Calu3 (cell line): ENCODE data around the gene WDR82. TPM values are rescaled to one million over a fixed set of nuclear protein-coding genes. Genes with fewer than 3 reads are reported as not detected.

Experiments
- BruUV-seq: library from RNA; stranded (reverse); fragments of 400-500 nt; replicated peaks from 2 replicates; lab custom pipeline; 2021; lab: Mats Ljungman, UMichigan
- CTCF ChIA-PET: fragments of 300-600 bp; sonication (Branson Sonifier 250); formaldehyde crosslinking; loops from one replicate; lab custom pipeline; 2022; ENCODE audit warnings: antibody characterized with exemption; lab: Charles Lee
- DNase-seq: peaks from one replicate; pipeline ENCODE4 v3.0.0; 2022
- H3K27ac Mint-ChIP-seq: one replicate; pipeline ENCODE4 v1.8.0; 2022; ENCODE audit warnings: mixed read lengths; ENCODE audit not compliant: unreplicated experiment
- H3K27me3 Mint-ChIP-seq: one replicate; pipeline ENCODE4 v1.8.0; 2022; ENCODE audit warnings: mixed read lengths; ENCODE audit not compliant: unreplicated experiment
- H3K36me3 Mint-ChIP-seq: one replicate; pipeline ENCODE4 v1.8.0; 2022; ENCODE audit warnings: mild to moderate bottlenecking, moderate library complexity, mixed read lengths; ENCODE audit not compliant: insufficient read depth, unreplicated experiment
- H3K4me1 Mint-ChIP-seq: one replicate; pipeline ENCODE4 v1.8.0; 2022; ENCODE audit warnings: mild to moderate bottlenecking, low read depth, mixed read lengths; ENCODE audit not compliant: unreplicated experiment
- H3K4me3 Mint-ChIP-seq: one replicate; pipeline ENCODE4 v1.8.0; 2022; ENCODE audit warnings: mild to moderate bottlenecking, low read depth, moderate library complexity, mixed read lengths; ENCODE audit not compliant: unreplicated experiment
- H3K9me3 Mint-ChIP-seq: one replicate; pipeline ENCODE4 v1.8.0; 2022; ENCODE audit warnings: low read depth, mixed read lengths; ENCODE audit not compliant: unreplicated experiment
- intact Hi-C: fragments of 100-400 bp; cut with micrococcal nuclease; formaldehyde crosslinking; loops from one replicate; pipeline ENCODE4 v1.10.0; 2022; ENCODE audit not compliant: unreplicated experiment
- total RNA-seq: library from RNA; stranded (reverse); gene quantifications from 2 replicates; pipeline ENCODE4 v1.2.3, GENCODE V29; 2022
- TF ChIP-seq, protein P1 (sequence below): fragments of 200-600 bp; IDR thresholded peaks from one replicate; pipeline ENCODE4 v1.8.0; 2022; ENCODE audit warnings: antibody characterized with exemption; ENCODE audit not compliant: unreplicated experiment

The WDR82 gene
- total RNA-seq, 1 experiment from 2014 or later, result 59.7 TPM

DNA sequence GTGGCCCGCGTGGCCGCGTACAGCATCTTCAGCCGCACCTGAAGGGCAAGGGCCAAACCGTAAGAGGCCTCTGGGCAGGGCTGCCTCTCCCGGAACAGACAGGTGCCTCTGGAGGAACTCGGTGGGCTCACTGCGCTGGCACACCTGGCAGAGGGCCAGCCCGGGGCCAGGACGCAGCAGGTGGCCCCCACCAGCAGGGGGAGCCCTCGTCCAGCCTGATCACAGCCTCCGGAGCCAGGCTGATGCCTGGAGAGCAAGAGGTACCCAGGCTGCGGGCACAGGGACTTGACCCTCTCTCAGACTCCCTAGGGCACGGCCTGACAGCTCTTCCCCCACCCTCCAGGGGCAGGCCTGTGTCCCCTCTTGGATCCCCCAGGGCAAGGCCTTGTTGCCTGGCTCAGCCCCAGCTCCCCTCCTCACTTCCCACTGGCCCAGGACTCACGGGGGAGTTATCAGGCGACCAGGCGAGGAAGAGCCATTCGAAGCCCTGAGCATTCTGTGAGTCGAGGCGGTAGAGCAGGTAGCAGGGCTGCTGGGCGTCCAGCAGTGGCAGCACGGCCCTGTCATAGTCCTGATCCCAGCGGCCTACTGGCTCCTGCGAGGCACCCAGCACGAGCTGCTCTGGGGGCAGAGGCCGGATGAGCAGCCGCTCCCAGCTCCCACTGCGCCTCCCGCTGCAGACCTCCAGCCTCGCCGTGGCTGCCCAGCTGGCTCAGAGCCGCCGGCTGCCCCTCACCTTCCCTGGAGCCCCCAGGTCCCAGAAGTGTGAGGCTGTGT is 46.8 kb downstream of the WDR82 start:
- no peaks in the 10 kb centered on the region for H3K4me1 Mint-ChIP-seq
- TF ChIP-seq, protein P1, sequence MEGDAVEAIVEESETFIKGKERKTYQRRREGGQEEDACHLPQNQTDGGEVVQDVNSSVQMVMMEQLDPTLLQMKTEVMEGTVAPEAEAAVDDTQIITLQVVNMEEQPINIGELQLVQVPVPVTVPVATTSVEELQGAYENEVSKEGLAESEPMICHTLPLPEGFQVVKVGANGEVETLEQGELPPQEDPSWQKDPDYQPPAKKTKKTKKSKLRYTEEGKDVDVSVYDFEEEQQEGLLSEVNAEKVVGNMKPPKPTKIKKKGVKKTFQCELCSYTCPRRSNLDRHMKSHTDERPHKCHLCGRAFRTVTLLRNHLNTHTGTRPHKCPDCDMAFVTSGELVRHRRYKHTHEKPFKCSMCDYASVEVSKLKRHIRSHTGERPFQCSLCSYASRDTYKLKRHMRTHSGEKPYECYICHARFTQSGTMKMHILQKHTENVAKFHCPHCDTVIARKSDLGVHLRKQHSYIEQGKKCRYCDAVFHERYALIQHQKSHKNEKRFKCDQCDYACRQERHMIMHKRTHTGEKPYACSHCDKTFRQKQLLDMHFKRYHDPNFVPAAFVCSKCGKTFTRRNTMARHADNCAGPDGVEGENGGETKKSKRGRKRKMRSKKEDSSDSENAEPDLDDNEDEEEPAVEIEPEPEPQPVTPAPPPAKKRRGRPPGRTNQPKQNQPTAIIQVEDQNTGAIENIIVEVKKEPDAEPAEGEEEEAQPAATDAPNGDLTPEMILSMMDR, result peak; percentile 92
- BruUV-seq, result no TSS peak
- DNase-seq, result peak; percentile 94
- intact Hi-C loops, result loop anchor here (2.0 kb wide), 1 partner anchor 107 kb away; no protein-coding TSS in a partner anchor
- H3K9me3 Mint-ChIP-seq, result no peaks in the 10 kb centered on the region
- no peaks in the 10 kb centered on the region for H3K27me3 Mint-ChIP-seq
- CTCF ChIA-PET, result interaction anchor here (0.7 to 1.9 kb wide), 5 partner anchors 9 to 108 kb away, joined by 3 to 9 read pairs (median 4); no protein-coding TSS in a partner anchor
- H3K4me3 Mint-ChIP-seq, result no peak overlapping the region
- H3K36me3 Mint-ChIP-seq, result peaks cover 30% of the 10 kb centered on the region
- H3K27ac Mint-ChIP-seq, result no peak overlapping the region

DNA sequence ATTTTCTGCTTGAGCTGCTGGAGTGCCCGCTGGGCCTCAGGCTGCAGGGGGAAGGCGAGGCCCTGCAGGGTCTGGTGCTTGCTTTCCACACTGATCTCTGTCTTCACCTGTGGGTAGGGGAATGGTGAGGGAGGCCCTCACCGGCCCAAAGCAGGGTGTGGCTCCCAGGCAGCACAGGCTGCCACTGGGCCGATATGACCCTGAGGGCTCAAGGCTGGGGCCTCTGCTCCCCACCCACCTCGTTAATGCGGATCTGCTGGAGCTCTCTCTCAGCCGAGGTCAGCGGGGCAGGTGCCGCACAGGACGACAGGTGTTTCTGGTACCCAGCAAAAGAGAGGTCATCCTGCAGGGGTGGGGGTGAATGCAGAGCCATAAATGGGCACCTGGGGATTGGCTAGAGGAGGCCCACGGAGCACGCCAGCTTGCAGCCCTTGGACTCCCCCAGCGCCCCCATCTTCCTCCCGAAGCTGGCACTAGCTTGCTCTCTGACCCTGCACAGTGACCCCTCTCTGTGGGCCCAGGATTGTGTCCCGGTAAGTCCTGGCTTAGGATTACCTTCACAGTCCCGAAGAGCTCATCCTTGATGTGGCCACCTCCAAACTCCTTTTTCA is 47.5 kb downstream of the WDR82 start:
- BruUV-seq, result no TSS peak
- Mint-ChIP-seq H3K4me1 (no peaks in the 10 kb centered on the region), H3K9me3 (no peaks in the 10 kb centered on the region), H3K36me3 (peaks cover 30% of the 10 kb centered on the region), H3K4me3 (no peak overlapping the region), H3K27ac (no peak overlapping the region), H3K27me3 (no peaks in the 10 kb centered on the region)
- TF ChIP-seq, protein P1, result no peak
- CTCF ChIA-PET, result interaction anchor here (0.9 to 1.9 kb wide), 3 partner anchors 10 to 108 kb away, joined by 4 to 9 read pairs (median 9); no protein-coding TSS in a partner anchor
- intact Hi-C loops, result loop anchor here (2.0 kb wide), 1 partner anchor 108 kb away; no protein-coding TSS in a partner anchor
- no peak for DNase-seq

DNA sequence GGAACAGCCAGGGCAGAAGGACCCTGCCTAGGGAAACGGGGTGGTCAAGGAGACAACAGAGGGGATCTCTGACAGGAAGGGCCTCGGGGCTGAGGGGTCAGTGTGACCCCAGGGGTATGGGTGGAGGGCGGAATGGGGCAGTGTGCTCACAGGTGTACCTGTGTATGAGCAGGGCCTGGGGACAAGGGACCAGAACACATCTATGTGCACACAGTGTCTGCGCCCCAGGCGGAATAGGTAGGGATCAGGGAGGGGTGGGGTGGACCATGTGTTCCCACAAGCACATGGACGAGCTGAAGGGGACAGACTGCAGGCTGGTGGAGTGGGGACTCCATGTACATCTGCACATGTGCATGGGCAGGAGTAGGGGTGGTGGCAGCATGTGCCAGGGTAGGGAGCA is 48.0 kb downstream of the WDR82 start:
- H3K4me1 Mint-ChIP-seq, result no peaks in the 10 kb centered on the region
- H3K9me3 Mint-ChIP-seq, result no peaks in the 10 kb centered on the region
- H3K4me3 Mint-ChIP-seq, result no peak overlapping the region
- H3K36me3 Mint-ChIP-seq, result peaks cover 30% of the 10 kb centered on the region
- DNase-seq, result no peak
- H3K27me3 Mint-ChIP-seq, result no peaks in the 10 kb centered on the region
- TF ChIP-seq, protein P1, result no peak
- CTCF ChIA-PET, result interaction anchor here (1.5 to 1.9 kb wide), 2 partner anchors 10 to 109 kb away, joined by 9 read pairs; no protein-coding TSS in a partner anchor
- no peak overlapping the region for H3K27ac Mint-ChIP-seq
- intact Hi-C loops, result loop anchor here (2.0 kb wide), 1 partner anchor 108 kb away; no protein-coding TSS in a partner anchor
- BruUV-seq, result no TSS peak

DNA sequence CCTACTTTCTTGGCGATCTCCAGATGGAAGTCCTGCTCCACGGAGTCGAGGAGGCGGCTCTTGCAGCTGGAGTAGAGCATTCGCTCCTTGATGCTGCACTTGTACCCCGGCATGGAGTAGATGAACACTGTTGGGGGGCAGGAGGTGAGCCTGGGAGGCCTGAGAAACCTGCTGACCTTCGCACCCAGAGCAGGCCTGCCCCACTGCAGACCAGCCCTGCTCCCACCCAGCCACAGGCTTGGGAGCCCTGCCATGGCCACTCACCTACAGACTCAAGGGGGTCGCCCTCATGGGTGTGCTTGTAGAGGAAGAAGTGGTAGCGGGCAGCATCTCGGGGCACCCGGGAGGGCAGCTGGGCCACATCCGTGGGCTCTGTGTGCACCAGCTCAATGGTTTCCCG is 48.8 kb downstream of the WDR82 start:
- TF ChIP-seq, protein P1, result no peak
- CTCF ChIA-PET, result no interaction called here
- intact Hi-C loops, result loop anchor here (2.0 kb wide), 1 partner anchor 109 kb away; no protein-coding TSS in a partner anchor
- H3K36me3 Mint-ChIP-seq, result peaks cover 26% of the 10 kb centered on the region
- DNase-seq, result no peak
- H3K4me1 Mint-ChIP-seq, result no peaks in the 10 kb centered on the region
- no peak overlapping the region for H3K4me3 Mint-ChIP-seq
- H3K9me3 Mint-ChIP-seq, result no peaks in the 10 kb centered on the region
- H3K27me3 Mint-ChIP-seq, result no peaks in the 10 kb centered on the region
- no TSS peak for BruUV-seq
- no peak overlapping the region for H3K27ac Mint-ChIP-seq
